HFF-Myc (cell line): Measurements from ENCODE around the gene SVBP.

Experiments
- DNase-seq: peaks from one replicate; pipeline ENCODE4 v3.0.0-alpha.2; 2011; ENCODE audit warnings: low read depth; ENCODE audit errors: extremely low read depth
- H3K4me3 ChIP-seq: replicated peaks from 2 replicates; pipeline ENCODE4 v1.5.1; 2011; ENCODE audit warnings: low read depth, mild to moderate bottlenecking, control low read depth, low read length
- CTCF ChIP-seq: IDR thresholded peaks from 2 replicates; pipeline ENCODE4 v1.5.1; 2012; ENCODE audit warnings: mild to moderate bottlenecking, low read depth, low read length, control low read depth; ENCODE audit errors: missing control alignments

Gene SVBP

GRCh38 chr1:42786097-42786496 lies 31.1 kb downstream of the SVBP start:
- no peak for TF ChIP-seq CTCF
- no peak overlapping the region for H3K4me3 ChIP-seq
- DNase-seq: no peak

- DNase-seq: no peak
- no peak for TF ChIP-seq CTCF
- peak within 1 kb of the TSS; percentile 24 for H3K4me3 ChIP-seq
These were observed 32.1 kb downstream of the SVBP start, which contains the start of gene TMEM269 for GRCh38 chr1:42784946-42785693. TMEM269 (plus strand) TSS chr1:42784991; CDS start chr1:42789894, 4,903 bp downstream.

GRCh38 chr1:42784547-42784945 lies 32.7 kb downstream of the SVBP start:
- H3K4me3 ChIP-seq: no peak overlapping the region
- DNase-seq: no peak
- no peak for TF ChIP-seq CTCF

- DNase-seq: no peak
- no peak overlapping the region for H3K4me3 ChIP-seq
- no peak for TF ChIP-seq CTCF
These were observed 34.1 kb downstream of the SVBP start for GRCh38 chr1:42783092-42783491.

- no peak overlapping the region for H3K4me3 ChIP-seq
- no peak for TF ChIP-seq CTCF
- no peak for DNase-seq
These were observed 37.0 kb downstream of the SVBP start for GRCh38 chr1:42780176-42780575.

- TF ChIP-seq CTCF: no peak
- no peak overlapping the region for H3K4me3 ChIP-seq
- DNase-seq: no peak
These were observed 37.5 kb downstream of the SVBP start for GRCh38 chr1:42779725-42780124.

GRCh38 chr1:42777852-42778251 lies 39.3 kb downstream of the SVBP start:
- no peak for DNase-seq
- H3K4me3 ChIP-seq: no peak overlapping the region
- TF ChIP-seq CTCF: peak; percentile 67
